HCT116 (cell line): Measurements from ENCODE around the gene DYDC1. TPM values are rescaled to one million over a fixed set of nuclear protein-coding genes. Genes with fewer than 3 reads are reported as not detected.
"Not testable (repeated sequence)": the region's sequence is repeated elsewhere in the genome, so short reads cannot be mapped to it uniquely, and the experiment has no call there.

Experiments used
- ATAC-seq: fragments of 200-7000 bp; cut with Tn5 transposase; 2 replicates; pipeline ENCODE4 v1.9.1; 2020; ENCODE audit warnings: mild to moderate bottlenecking, moderate library complexity
- BruUV-seq: library from RNA; stranded (reverse); fragments of 400-500 nt; replicated peaks from 2 replicates; lab custom pipeline; 2021; lab: Mats Ljungman, UMichigan
- CTCF ChIA-PET: fragments of 300-600 bp; sonication (Branson Sonifier 250); formaldehyde crosslinking; loops from one replicate; lab custom pipeline; 2021; ENCODE audit warnings: antibody characterized with exemption; lab: Charles Lee
- POLR2A ChIA-PET: fragments of 300-600, 350-600 bp; sonication (Branson Sonifier 250); formaldehyde crosslinking; loops from one replicate; lab custom pipeline; 2021; ENCODE audit warnings: antibody characterized with exemption; lab: Charles Lee
- RAD21 ChIA-PET, 2 experiments: fragments of 300-600 bp; sonication (Branson Sonifier 250); formaldehyde crosslinking; loops; one replicate each; lab custom pipeline; 2023; ENCODE audit warnings: low total read pairs in 2 of 2; ENCODE audit not compliant: uncharacterized antibody in 2 of 2, unreplicated experiment in 2 of 2, low non-redundant PET in 1 of 2; lab: Charles Lee
- DNase-seq: peaks from one replicate; pipeline ENCODE4 v3.0.0-alpha.2; 2010; ENCODE audit warnings: low read depth, low spot score
- H2AFZ ChIP-seq: fragments of 200-600 bp; shearing (Covaris generic), sonication (generic); 2 replicates; pipeline ENCODE4 v1.6.1; 2017; ENCODE audit warnings: low read depth, mixed run types, mixed read lengths, antibody characterized with exemption, low read length; ENCODE audit not compliant: poor library complexity, severe bottlenecking
- H3K27ac ChIP-seq: 2 replicates; pipeline ENCODE4 v1.5.1; 2012; ENCODE audit warnings: low read depth, low read length
- H3K27me3 ChIP-seq: fragments of 200-600 bp; sonication (generic); 2 replicates; pipeline ENCODE4 v1.6.1; 2016; ENCODE audit warnings: mixed run types, low read length, mixed read lengths; ENCODE audit not compliant: insufficient read depth
- H3K36me3 ChIP-seq, 2 experiments: fragments of 200-500 bp in 1 of 2; fragments of 200-600 bp in 1 of 2; sonication (Bioruptor generic) in 1 of 2; sonication (generic) in 1 of 2; 2 replicates each; pipeline versions ENCODE4 v1.5.1 to v1.6.1; 2014 to 2016; ENCODE audit warnings: low read length in 2 of 2, inconsistent platforms in 1 of 2, mixed read lengths in 1 of 2, mixed run types in 1 of 2; ENCODE audit not compliant: insufficient read depth in 2 of 2, control insufficient read depth in 1 of 2
- H3K4me1 ChIP-seq, 2 experiments: fragments of 200-600 bp in 1 of 2; sonication (generic) in 1 of 2; 2 replicates each; pipeline versions ENCODE4 v1.5.1 to v1.6.1; 2012 to 2017; ENCODE audit warnings: low read length in 2 of 2, inconsistent platforms in 1 of 2, mild to moderate bottlenecking in 1 of 2, mixed read lengths in 1 of 2, mixed run types in 1 of 2, moderate library complexity in 1 of 2; ENCODE audit not compliant: insufficient read depth in 2 of 2, control insufficient read depth in 1 of 2
- H3K4me2 ChIP-seq: fragments of 200-600 bp; sonication (generic); 2 replicates; pipeline ENCODE4 v1.6.1; 2017; ENCODE audit warnings: mixed run types, low read length, mixed read lengths
- H3K4me3 ChIP-seq, 2 experiments: fragments of 200-600 bp in 1 of 2; sonication (generic) in 1 of 2; replicated peaks in 1 of 2; 2 replicates each; pipeline ENCODE4 v1.5.1; 2011 to 2016; ENCODE audit warnings: low read length in 2 of 2, control low read depth in 1 of 2, low read depth in 1 of 2, mild to moderate bottlenecking in 1 of 2, mixed read lengths in 1 of 2, mixed run types in 1 of 2
- H3K79me2 ChIP-seq: fragments of 200-600 bp; sonication (generic); 2 replicates; pipeline ENCODE4 v1.6.1; 2017; ENCODE audit warnings: mild to moderate bottlenecking, mixed run types, low read length, moderate library complexity, mixed read lengths; ENCODE audit not compliant: insufficient read depth
- H3K9ac ChIP-seq: fragments of 200-600 bp; sonication (generic); 2 replicates; pipeline ENCODE4 v1.6.1; 2016; ENCODE audit warnings: low read length, mixed read lengths
- H3K9me2 ChIP-seq: fragments of 200-600 bp; sonication (generic), shearing (Covaris generic); 2 replicates; pipeline ENCODE4 v1.6.1; 2017; ENCODE audit warnings: mixed run types, mild to moderate bottlenecking, moderate library complexity; ENCODE audit not compliant: insufficient read depth
- H3K9me3 ChIP-seq, 2 experiments: fragments of 200-500 bp in 1 of 2; fragments of 200-600 bp in 1 of 2; sonication (Bioruptor generic) in 1 of 2; sonication (generic) in 1 of 2; 2 replicates each; pipeline ENCODE4 v1.6.1; 2014 to 2017; ENCODE audit warnings: low read length in 2 of 2, mixed read lengths in 2 of 2, inconsistent platforms in 1 of 2, low read depth in 1 of 2, mild to moderate bottlenecking in 1 of 2, mixed run types in 1 of 2, moderate library complexity in 1 of 2; ENCODE audit not compliant: control insufficient read depth in 1 of 2, insufficient read depth in 1 of 2
- H4K20me1 ChIP-seq: fragments of 200-600 bp; sonication (generic), shearing (Covaris generic); 2 replicates; pipeline ENCODE4 v1.6.1; 2017; ENCODE audit warnings: mixed run types, mild to moderate bottlenecking, moderate library complexity; ENCODE audit not compliant: insufficient read depth
- EZH2 ChIP-seq: fragments of 200-600 bp; sonication (generic); IDR thresholded peaks from 2 replicates; pipeline ENCODE4 v1.6.1; 2017; ENCODE audit warnings: antibody characterized with exemption, mixed run types
- intact Hi-C: fragments of 100-400 bp; cut with micrococcal nuclease; formaldehyde crosslinking; loops from 2 replicates; pipeline ENCODE4 v1.10.0; 2022
- total RNA-seq: library from RNA; stranded (reverse); gene quantifications from one replicate; pipeline ENCODE4 v1.2.1, GENCODE V29; 2021; ENCODE audit not compliant: unreplicated experiment
- TF ChIP-seq, protein P1 (sequence below), 3 experiments: fragments of 200-600 bp in 1 of 3; sonication (generic) in 1 of 3; IDR thresholded peaks in 2 of 3; conservative IDR thresholded peaks in 1 of 3; 2 replicates each; pipeline ENCODE4 v1.5.1; 2012 to 2017; ENCODE audit warnings: low read depth in 2 of 3, low read length in 2 of 3, antibody characterized with exemption in 1 of 3, borderline replicate concordance in 1 of 3, control low read depth in 1 of 3, mild to moderate bottlenecking in 1 of 3, mixed read lengths in 1 of 3, mixed run types in 1 of 3, moderate library complexity in 1 of 3; ENCODE audit not compliant: insufficient read depth in 1 of 3

The DYDC1 gene
- total RNA-seq, 1 experiment from 2014 or later: not detected

DNA sequence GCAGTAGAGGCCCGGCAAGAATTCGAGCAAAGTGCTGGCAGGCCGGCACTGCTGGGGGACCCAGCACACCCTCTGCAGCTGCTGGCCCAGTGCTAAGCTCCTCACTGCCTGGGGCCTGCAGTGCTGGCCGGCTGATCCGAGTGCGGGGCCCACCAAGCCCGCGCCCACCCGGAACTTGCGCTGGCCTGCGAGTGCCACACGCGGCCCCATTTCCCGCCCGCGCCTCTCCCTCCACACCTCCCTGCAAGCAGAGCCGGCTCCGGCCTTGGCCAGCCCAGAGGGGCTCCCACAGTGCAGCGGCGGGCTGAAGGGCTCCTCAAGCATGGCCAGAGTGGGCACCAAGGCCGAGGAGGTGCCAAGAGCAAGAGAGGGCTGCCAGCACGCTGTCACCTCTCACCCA is 3.1 kb upstream of the DYDC1 start:
- H4K20me1 ChIP-seq: no peaks in the 10 kb centered on the region
- no peaks in the 10 kb centered on the region for H3K36me3 ChIP-seq
- H2AFZ ChIP-seq: no peak overlapping the region
- no peaks in the 10 kb centered on the region for H3K79me2 ChIP-seq
- POLR2A ChIA-PET: no interaction called here
- RAD21 ChIA-PET: no interaction called here
- H3K27ac ChIP-seq: no peak overlapping the region
- H3K4me3 ChIP-seq: no peak overlapping the region
- TF ChIP-seq, protein P1, sequence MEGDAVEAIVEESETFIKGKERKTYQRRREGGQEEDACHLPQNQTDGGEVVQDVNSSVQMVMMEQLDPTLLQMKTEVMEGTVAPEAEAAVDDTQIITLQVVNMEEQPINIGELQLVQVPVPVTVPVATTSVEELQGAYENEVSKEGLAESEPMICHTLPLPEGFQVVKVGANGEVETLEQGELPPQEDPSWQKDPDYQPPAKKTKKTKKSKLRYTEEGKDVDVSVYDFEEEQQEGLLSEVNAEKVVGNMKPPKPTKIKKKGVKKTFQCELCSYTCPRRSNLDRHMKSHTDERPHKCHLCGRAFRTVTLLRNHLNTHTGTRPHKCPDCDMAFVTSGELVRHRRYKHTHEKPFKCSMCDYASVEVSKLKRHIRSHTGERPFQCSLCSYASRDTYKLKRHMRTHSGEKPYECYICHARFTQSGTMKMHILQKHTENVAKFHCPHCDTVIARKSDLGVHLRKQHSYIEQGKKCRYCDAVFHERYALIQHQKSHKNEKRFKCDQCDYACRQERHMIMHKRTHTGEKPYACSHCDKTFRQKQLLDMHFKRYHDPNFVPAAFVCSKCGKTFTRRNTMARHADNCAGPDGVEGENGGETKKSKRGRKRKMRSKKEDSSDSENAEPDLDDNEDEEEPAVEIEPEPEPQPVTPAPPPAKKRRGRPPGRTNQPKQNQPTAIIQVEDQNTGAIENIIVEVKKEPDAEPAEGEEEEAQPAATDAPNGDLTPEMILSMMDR (IDR thresholded peaks at IDR 0.05 in 2 of 3, conservative IDR thresholded peaks at IDR 0.05 in 1 of 3; ENCODE audit: borderline replicate concordance in 1 of 3, insufficient read depth in 1 of 3, low read depth in 2 of 3, low read length in 2 of 3): no peak
- TF ChIP-seq EZH2: no peak
- DNase-seq (no peak), ATAC-seq (no peak)
- H3K4me2 ChIP-seq: no peak overlapping the region
- H3K27me3 ChIP-seq: no peaks in the 10 kb centered on the region
- intact Hi-C loops: no loop called here
- H3K9me3 ChIP-seq: no peaks in the 10 kb centered on the region
- no peaks in the 10 kb centered on the region for H3K9me2 ChIP-seq
- H3K4me1 ChIP-seq: peaks cover 8 to 11% of the 10 kb centered on the region in 2 experiments
- H3K9ac ChIP-seq: no peak overlapping the region
- CTCF ChIA-PET: no interaction called here
- BruUV-seq: no TSS peak

DNA sequence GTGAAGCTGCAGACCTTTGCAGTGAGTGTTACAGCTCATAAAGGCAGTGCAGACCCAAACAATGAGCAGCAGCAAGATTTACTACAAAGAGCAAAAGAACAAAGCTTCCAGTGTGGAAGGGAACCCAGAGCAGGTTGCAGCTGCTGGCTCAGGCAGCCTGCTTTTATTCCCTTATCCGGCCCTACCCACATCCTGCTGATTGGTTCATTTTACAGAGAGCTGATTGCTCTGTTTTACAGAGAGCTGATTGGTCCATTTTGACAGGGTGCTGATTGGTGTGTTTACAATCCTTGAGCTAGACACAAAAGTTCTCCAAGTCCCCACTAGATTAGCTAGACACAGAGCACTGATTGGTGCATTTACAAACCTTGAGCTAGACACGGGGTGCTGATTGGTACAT is 2.4 kb upstream of the DYDC1 start:
- DNase-seq, RAD21 ChIA-PET, H3K4me3 ChIP-seq, BruUV-seq, H3K79me2 ChIP-seq, H4K20me1 ChIP-seq, H3K36me3 ChIP-seq, H3K9ac ChIP-seq, H3K9me3 ChIP-seq, H2AFZ ChIP-seq, CTCF ChIA-PET, POLR2A ChIA-PET, H3K9me2 ChIP-seq, intact Hi-C loops, H3K4me2 ChIP-seq, H3K27me3 ChIP-seq, ATAC-seq, H3K27ac ChIP-seq: not testable (repeated sequence)
- peaks cover 8 to 11% of the 10 kb centered on the region in 2 experiments for H3K4me1 ChIP-seq
